ENCODE measurements around the gene GNB3.
A peak's percentile ranks its signal among the peaks of the same experiment; 100 is the strongest.

The GNB3 gene

GRCh38 chr12:6851153-6851920 is 10.6 kb downstream of the GNB3 start, which contains the start of gene CDCA3:
Gene CDCA3 (minus strand): TSS chr12:6851286. CDS start chr12:6850952, 334 bp downstream.
- H3K4me3 ChIP-seq (ENCODE audit: low read depth, low read length) = peak within 1 kb of the TSS; percentile 83
- DNase-seq (ENCODE audit: low read depth) = peak; percentile 98
- TF ChIP-seq, protein P1, sequence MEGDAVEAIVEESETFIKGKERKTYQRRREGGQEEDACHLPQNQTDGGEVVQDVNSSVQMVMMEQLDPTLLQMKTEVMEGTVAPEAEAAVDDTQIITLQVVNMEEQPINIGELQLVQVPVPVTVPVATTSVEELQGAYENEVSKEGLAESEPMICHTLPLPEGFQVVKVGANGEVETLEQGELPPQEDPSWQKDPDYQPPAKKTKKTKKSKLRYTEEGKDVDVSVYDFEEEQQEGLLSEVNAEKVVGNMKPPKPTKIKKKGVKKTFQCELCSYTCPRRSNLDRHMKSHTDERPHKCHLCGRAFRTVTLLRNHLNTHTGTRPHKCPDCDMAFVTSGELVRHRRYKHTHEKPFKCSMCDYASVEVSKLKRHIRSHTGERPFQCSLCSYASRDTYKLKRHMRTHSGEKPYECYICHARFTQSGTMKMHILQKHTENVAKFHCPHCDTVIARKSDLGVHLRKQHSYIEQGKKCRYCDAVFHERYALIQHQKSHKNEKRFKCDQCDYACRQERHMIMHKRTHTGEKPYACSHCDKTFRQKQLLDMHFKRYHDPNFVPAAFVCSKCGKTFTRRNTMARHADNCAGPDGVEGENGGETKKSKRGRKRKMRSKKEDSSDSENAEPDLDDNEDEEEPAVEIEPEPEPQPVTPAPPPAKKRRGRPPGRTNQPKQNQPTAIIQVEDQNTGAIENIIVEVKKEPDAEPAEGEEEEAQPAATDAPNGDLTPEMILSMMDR (IDR thresholded peaks at IDR 0.05; ENCODE audit: low read depth, low read length, missing control alignments) = no peak

DNA sequence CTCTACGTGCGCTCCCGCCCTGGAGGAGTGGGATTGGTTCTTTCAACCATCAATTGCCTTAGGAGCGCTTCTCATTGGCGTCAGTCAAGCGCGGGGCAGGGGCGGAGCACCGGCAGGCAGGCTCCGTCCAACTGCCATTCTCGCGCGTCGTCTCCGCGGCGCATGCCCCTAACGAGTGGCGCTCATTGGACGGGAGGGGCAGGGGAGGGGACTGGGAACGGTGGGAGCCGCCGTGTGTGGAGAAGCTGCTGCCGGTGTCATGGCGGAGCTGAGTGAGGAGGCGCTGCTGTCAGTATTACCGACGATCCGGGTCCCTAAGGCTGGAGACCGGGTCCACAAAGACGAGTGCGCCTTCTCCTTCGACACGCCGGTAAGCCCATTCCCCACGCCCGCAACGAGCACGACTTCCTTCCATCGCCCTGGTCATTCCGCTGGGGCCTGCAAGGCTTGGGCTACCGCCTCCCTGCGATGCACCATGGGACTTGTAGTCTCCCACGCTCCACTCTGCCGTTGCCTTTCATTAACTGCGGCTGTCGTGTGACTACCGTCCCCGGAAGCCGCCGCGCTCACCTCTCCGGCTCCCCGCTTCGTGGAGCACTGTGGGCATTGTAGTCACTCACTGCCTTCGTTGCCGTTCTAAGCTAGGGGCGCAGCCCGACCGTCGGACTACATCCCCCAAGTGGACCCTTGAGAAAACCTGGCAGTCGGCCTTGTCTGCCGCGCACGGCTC is 11.4 kb downstream of the GNB3 start, which contains the start of gene USP5:
Gene USP5, plus strand, starts transcription at position 230 of the 730 bp plus-strand sequence. Its CDS starts 30 bp downstream, at position 260.
- H3K4me3 ChIP-seq (ENCODE audit: low read depth, low read length) = peak within 1 kb of the TSS; percentile 83
- DNase-seq (ENCODE audit: low read depth) = peak; percentile 99
- TF ChIP-seq, protein P1 (IDR thresholded peaks at IDR 0.05; ENCODE audit: low read depth, low read length, missing control alignments) = no peak

DNA sequence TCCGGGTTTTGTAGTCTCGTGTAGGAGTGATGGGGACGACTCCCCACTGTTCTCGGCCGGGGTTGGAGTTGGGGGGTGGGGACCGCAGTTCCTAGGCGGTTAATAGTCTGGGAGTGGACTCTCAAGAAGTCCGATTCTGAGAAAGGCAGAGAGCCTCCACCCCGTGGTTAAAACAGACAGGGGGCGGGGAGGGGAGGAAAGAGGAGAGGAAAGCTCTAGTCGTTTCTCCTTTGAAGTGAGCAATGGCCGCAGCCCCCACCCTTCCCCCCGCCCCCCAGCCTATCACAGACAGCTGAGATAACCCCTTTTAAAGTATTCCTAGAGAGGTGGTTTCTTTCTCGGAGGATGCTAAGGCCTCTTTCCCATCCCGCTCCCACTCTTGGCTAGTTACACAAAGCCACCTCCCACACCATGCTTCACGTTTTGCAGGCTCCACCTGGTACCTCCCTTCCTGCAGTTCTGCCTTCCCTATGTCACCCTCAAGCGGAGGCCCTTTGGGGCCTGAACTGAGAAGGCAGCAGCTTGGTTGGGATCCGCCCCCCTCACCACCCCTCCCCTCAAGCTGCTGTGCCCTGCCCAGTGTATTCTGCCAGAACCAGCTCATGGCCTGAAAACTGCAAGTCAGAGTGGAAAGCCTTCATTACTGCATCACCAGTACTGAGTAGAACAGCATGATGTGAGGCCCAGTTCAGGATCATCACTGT is 12.1 kb downstream of the GNB3 start:
- TF ChIP-seq, protein P1 (IDR thresholded peaks at IDR 0.05; ENCODE audit: low read depth, low read length, missing control alignments) = no peak
- DNase-seq (ENCODE audit: low read depth) = no peak
- peak overlapping the region; percentile 63 for H3K4me3 ChIP-seq (ENCODE audit: low read depth, low read length)

- TF ChIP-seq, protein P1 (IDR thresholded peaks at IDR 0.05; ENCODE audit: low read depth, low read length, missing control alignments) = no peak
- peak overlapping the region; percentile 63; the same call in 1 of the 2 replicates for H3K4me3 ChIP-seq (ENCODE audit: low read depth, low read length)
- DNase-seq (ENCODE audit: low read depth) = no peak
Observed at GRCh38 chr12:6853626-6854025, 12.9 kb downstream of the GNB3 start.

DNA sequence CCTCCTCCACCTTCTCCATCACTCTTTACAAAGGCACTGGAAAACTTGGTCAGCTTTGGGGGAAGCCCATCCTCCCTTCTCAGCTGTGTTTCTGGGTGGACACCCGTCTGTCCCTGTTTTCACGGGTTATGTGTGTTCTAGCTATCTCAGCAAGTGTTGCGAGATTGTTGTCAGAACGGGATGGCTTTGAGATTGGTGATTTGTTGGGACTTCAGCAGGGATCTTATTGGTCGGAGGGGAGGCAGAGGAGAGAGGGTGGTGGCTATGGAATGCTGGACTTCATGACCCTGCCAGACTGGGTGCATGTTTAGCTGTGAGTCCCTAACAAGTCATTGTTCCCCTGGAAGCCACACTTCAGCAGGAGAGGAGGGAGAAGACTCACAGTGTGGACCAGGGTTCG is 13.3 kb downstream of the GNB3 start:
- TF ChIP-seq, protein P1 (IDR thresholded peaks at IDR 0.05; ENCODE audit: low read depth, low read length, missing control alignments) = no peak
- H3K4me3 ChIP-seq (ENCODE audit: low read depth, low read length) = no peak overlapping the region
- DNase-seq (ENCODE audit: low read depth) = no peak

GRCh38 chr12:6855322-6855721 is 14.6 kb downstream of the GNB3 start:
- no peak for DNase-seq (ENCODE audit: low read depth)
- H3K4me3 ChIP-seq (ENCODE audit: low read depth, low read length) = no peak overlapping the region
- TF ChIP-seq, protein P1 (IDR thresholded peaks at IDR 0.05; ENCODE audit: low read depth, low read length, missing control alignments) = no peak

All from GM12864 (cell line).